HUES48 (cell line): ENCODE measurements around the gene UNK.
"Not testable (repeated sequence)": the region's sequence is repeated elsewhere in the genome, so short reads cannot be mapped to it uniquely, and the experiment has no call there.

Experiments used
- H3K27ac ChIP-seq: one replicate; pipeline ENCODE4 v1.7.0; 2013; ENCODE audit warnings: low read depth, low read length, inconsistent platforms
- H3K27me3 ChIP-seq: 2 replicates; pipeline ENCODE4 v1.6.1; 2013; ENCODE audit warnings: mild to moderate bottlenecking, low read length; ENCODE audit not compliant: control insufficient read depth, insufficient read depth
- H3K36me3 ChIP-seq: 2 replicates; pipeline ENCODE4 v1.6.1; 2013; ENCODE audit warnings: low read length; ENCODE audit not compliant: control insufficient read depth, insufficient read depth
- H3K4me1 ChIP-seq: 2 replicates; pipeline ENCODE4 v1.6.1; 2013; ENCODE audit warnings: mild to moderate bottlenecking, low read length; ENCODE audit not compliant: control insufficient read depth, insufficient read depth
- H3K4me3 ChIP-seq: 2 replicates; pipeline ENCODE4 v1.5.1; 2013; ENCODE audit warnings: mild to moderate bottlenecking, low read depth, low read length
- H3K9ac ChIP-seq: 2 replicates; pipeline ENCODE4 v1.6.1; 2013; ENCODE audit warnings: mild to moderate bottlenecking, low read depth, low read length, moderate library complexity
- H3K9me3 ChIP-seq: 2 replicates; pipeline ENCODE4 v1.6.1; 2013; ENCODE audit warnings: low read length; ENCODE audit not compliant: control insufficient read depth, insufficient read depth

The UNK gene

GRCh38 chr17:75859358-75859757 is 74.8 kb downstream of the UNK start:
- H3K9me3 ChIP-seq, H3K27me3 ChIP-seq, H3K36me3 ChIP-seq, H3K27ac ChIP-seq, H3K4me1 ChIP-seq, H3K4me3 ChIP-seq, H3K9ac ChIP-seq: not testable (repeated sequence)

- Histone ChIP-seq H3K36me3 (no peaks in the 10 kb centered on the region), H3K9ac (no peak overlapping the region), H3K4me3 (no peak overlapping the region), H3K27me3 (no peaks in the 10 kb centered on the region), H3K4me1 (no peaks in the 10 kb centered on the region), H3K27ac (no peak overlapping the region), H3K9me3 (no peaks in the 10 kb centered on the region)
These were observed 77.3 kb downstream of the UNK start for GRCh38 chr17:75861927-75862317.

- no peaks in the 10 kb centered on the region for H3K4me1 ChIP-seq
- H3K9ac ChIP-seq = no peak overlapping the region
- H3K36me3 ChIP-seq = no peaks in the 10 kb centered on the region
- no peaks in the 10 kb centered on the region for H3K9me3 ChIP-seq
- H3K27me3 ChIP-seq = no peaks in the 10 kb centered on the region
- H3K4me3 ChIP-seq = no peak overlapping the region
- H3K27ac ChIP-seq = no peak overlapping the region
These were observed 79.9 kb downstream of the UNK start for GRCh38 chr17:75864448-75864871.

GRCh38 chr17:75864887-75865286 is 80.3 kb downstream of the UNK start:
- not testable (repeated sequence) for H3K4me1 ChIP-seq, H3K9ac ChIP-seq, H3K9me3 ChIP-seq, H3K27ac ChIP-seq, H3K27me3 ChIP-seq, H3K36me3 ChIP-seq, H3K4me3 ChIP-seq

- H3K4me3 ChIP-seq, H3K9ac ChIP-seq, H3K9me3 ChIP-seq, H3K27ac ChIP-seq, H3K4me1 ChIP-seq, H3K27me3 ChIP-seq, H3K36me3 ChIP-seq: not testable (repeated sequence)
These were observed 81.0 kb downstream of the UNK start for GRCh38 chr17:75865404-75866188.

GRCh38 chr17:75868730-75869281 is 84.2 kb downstream of the UNK start:
- H3K9ac ChIP-seq, H3K9me3 ChIP-seq, H3K4me1 ChIP-seq, H3K4me3 ChIP-seq, H3K27me3 ChIP-seq, H3K36me3 ChIP-seq, H3K27ac ChIP-seq: not testable (repeated sequence)

GRCh38 chr17:75869282-75870141 is 84.9 kb downstream of the UNK start:
- Histone ChIP-seq H3K36me3 (no peaks in the 10 kb centered on the region), H3K9ac (no peak overlapping the region), H3K4me1 (no peaks in the 10 kb centered on the region), H3K27ac (no peak overlapping the region), H3K9me3 (no peaks in the 10 kb centered on the region), H3K27me3 (no peaks in the 10 kb centered on the region), H3K4me3 (no peak overlapping the region)

- H3K4me3 ChIP-seq, H3K9ac ChIP-seq, H3K27ac ChIP-seq, H3K36me3 ChIP-seq, H3K4me1 ChIP-seq, H3K27me3 ChIP-seq, H3K9me3 ChIP-seq: not testable (repeated sequence)
These were observed 85.6 kb downstream of the UNK start for GRCh38 chr17:75870228-75870627.

GRCh38 chr17:75872434-75873351 is 88.1 kb downstream of the UNK start:
- Histone ChIP-seq H3K9ac (no peak overlapping the region), H3K4me3 (no peak overlapping the region), H3K27me3 (peaks cover 12% of the 10 kb centered on the region), H3K4me1 (peaks cover 11% of the 10 kb centered on the region; the same call in 1 of the 2 replicates), H3K9me3 (no peaks in the 10 kb centered on the region), H3K36me3 (no peaks in the 10 kb centered on the region), H3K27ac (no peak overlapping the region)

- no peak overlapping the region for H3K4me3 ChIP-seq
- H3K4me1 ChIP-seq = peaks cover 11% of the 10 kb centered on the region; the same call in 1 of the 2 replicates
- H3K9me3 ChIP-seq = no peaks in the 10 kb centered on the region
- H3K9ac ChIP-seq = no peak overlapping the region
- H3K36me3 ChIP-seq = no peaks in the 10 kb centered on the region
- no peak overlapping the region for H3K27ac ChIP-seq
- peaks cover 21% of the 10 kb centered on the region for H3K27me3 ChIP-seq
These were observed 89.1 kb downstream of the UNK start for GRCh38 chr17:75873587-75874322.
